Stimulated activated CD4-positive, alpha-beta T cell treated with anti-CD3 and anti-CD28 coated beads, Interleukin-1b, Interleukin-23, amount 100 ng/mL, for 24 hours (primary cell): ENCODE data around the gene OR11H6.
"Not testable (repeated sequence)": the region's sequence is repeated elsewhere in the genome, so short reads cannot be mapped to it uniquely, and the experiment has no call there.

Source experiments
- DNase-seq, 4 experiments: peaks; one replicate each; pipeline ENCODE4 v3.0.0-alpha.2; 2020; ENCODE audit warnings: low read depth in 4 of 4, low spot score in 1 of 4

OR11H6 gene

DNA sequence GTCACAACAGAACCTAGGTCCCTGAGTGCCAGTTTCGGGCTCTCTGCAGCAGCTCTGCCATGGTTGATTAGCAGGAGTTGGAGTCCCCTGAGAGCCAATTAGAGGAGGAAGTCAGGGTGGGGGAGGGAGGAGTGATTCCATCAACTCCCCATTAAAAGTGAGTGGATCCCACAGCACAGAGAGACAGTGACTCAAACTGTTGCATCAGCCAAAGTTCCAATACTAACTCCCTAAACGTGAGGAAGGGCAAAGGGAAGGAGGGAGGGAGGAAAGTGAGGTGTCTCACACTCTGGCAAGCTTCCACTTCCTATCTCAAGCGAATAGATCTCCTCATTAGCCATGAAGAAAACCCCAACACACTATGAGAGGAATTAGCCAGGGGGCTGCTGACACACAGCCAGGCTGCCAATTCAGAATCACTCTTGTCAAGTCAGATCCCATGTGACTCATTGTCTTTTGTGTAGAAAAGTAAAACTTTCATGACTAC lies 39.2 kb downstream of the OR11H6 start:
- no peak for DNase-seq

DNA sequence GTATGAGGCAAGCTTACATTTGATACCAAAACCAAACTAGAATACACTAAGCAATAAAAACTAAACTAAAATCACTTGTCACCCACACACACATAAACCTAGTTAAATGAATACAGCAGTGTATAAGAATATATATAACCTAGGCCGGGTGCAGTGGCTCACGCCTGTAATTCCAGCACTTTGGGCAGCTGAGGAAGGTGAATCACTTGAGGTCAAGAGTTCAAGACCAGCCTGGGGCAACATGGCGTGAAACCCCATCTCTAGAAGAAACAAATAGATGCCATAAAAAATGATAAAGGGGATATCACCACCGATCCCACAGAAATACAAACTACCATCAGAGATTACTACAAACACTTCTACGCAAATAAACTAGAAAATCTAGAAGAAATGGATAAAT lies 40.9 kb downstream of the OR11H6 start:
- not testable (repeated sequence) for DNase-seq

DNA sequence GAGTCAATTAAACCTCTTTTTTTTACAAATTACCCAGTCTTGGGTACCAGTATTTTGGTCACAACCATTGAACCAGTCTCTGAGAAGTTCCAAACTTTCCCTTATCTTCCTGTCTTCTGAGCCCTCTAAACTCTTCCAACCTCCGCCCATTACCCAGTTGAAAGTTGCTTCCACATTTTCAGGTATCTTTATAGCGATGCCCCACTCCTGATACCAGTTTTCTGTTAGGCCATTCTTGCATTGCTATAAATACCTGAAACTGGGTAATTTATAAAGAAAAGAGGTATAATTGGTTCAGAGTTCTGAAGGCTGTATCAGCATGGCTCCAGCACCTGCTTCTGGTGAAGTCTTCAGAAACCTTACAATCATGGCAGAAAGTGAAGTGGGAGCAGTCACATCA lies 50.6 kb downstream of the OR11H6 start:
- DNase-seq, result no peak
